HL-60 (cell line): ENCODE measurements around the gene RAB13.

Source experiments
- CTCF ChIP-seq: IDR thresholded peaks from one replicate; pipeline ENCODE4 v1.5.1; 2011; ENCODE audit warnings: low read length, control low read depth, inconsistent platforms; ENCODE audit not compliant: insufficient read depth
- GABPA ChIP-seq: IDR thresholded peaks from 2 replicates; pipeline ENCODE4 v1.6.1; 2012; ENCODE audit warnings: low read depth
- POLR2AphosphoS5 ChIP-seq: IDR thresholded peaks from 2 replicates; pipeline ENCODE4 v1.6.1; 2012; ENCODE audit warnings: low read depth
- REST ChIP-seq: IDR thresholded peaks from 2 replicates; pipeline ENCODE4 v1.6.1; 2012; ENCODE audit warnings: low read depth; ENCODE audit not compliant: insufficient replicate concordance

GRCh38 chr1:153985341-153985912, 712 bp downstream of the RAB13 start:
- no peak for TF ChIP-seq CTCF
- no peak for TF ChIP-seq GABPA
- TF ChIP-seq POLR2AphosphoS5, result no peak
- TF ChIP-seq REST, result no peak
